H1 (cell line): ENCODE data around the gene LBR. TPM values are rescaled to one million over a fixed set of nuclear protein-coding genes. Genes with fewer than 3 reads are reported as not detected.

Experiments
- CEBPB ChIP-seq: IDR thresholded peaks from 2 replicates; pipeline ENCODE4 v1.6.1; 2012; ENCODE audit warnings: low read depth, low read length
- RNF2 ChIP-seq: fragments of 200-900, 300-1000 bp; sonication (generic); IDR thresholded peaks from 2 replicates; pipeline ENCODE4 v1.7.1; 2016; ENCODE audit warnings: borderline replicate concordance, low read depth, mild to moderate bottlenecking, antibody characterized with exemption, low read length; ENCODE audit not compliant: poor library complexity, severe bottlenecking; ENCODE audit errors: missing control alignments
- SUZ12 ChIP-seq: fragments of 200-600 bp; sonication (generic); IDR thresholded peaks from 2 replicates; pipeline ENCODE4 v1.6.1; 2012; ENCODE audit warnings: mild to moderate bottlenecking, inconsistent platforms, low read length, moderate library complexity, mixed read lengths
- polyA plus RNA-seq, 7 experiments: library from polyadenylated mRNA; depleted of rRNA in 3 of 7; stranded (reverse) in 5 of 7; unstranded in 2 of 7; fragments of >200 nt in 5 of 7; fragments of 200-250 nt in 2 of 7; gene quantifications; 1 replicate in 5 of 7; 2 replicates in 1 of 7; 4 replicates in 1 of 7; pipeline versions ENCODE4 v1.2.1 to v1.2.3, GENCODE V29; 2011 to 2013; ENCODE audit warnings: missing spikeins in 2 of 7, mixed read lengths in 2 of 7
- total RNA-seq: library from RNA; stranded (reverse); fragmentation: NEBNext Ultra II Directional; extraction: Animal tissue kit (Norgen Biotek cat#: 25700); gene quantifications from 2 replicates; pipeline ENCODE4 v1.2.1, GENCODE V29; 2021

LBR gene
- total and polyA plus RNA-seq, 2 of the 8 experiments (the other 6 are each of a cell fraction or from before 2014, with no cell fraction given), result 32.1 to 89.8 TPM

GRCh38 chr1:225474986-225475820, 47.4 kb upstream of the LBR start (continued):
- peak; percentile 50; the same call in 1 of the 2 replicates for TF ChIP-seq CEBPB
- TF ChIP-seq RNF2, result no peak
- TF ChIP-seq SUZ12, result no peak
